Epithelial cell of prostate (primary cell): ENCODE measurements around the gene R3HDM4.
A peak's percentile ranks its signal among the peaks of the same experiment; 100 is the strongest.
"Not testable (repeated sequence)": the region's sequence is repeated elsewhere in the genome, so short reads cannot be mapped to it uniquely, and the experiment has no call there.

Source experiments
- DNase-seq: peaks from one replicate; pipeline ENCODE4 v3.0.0-alpha.2; 2011; ENCODE audit warnings: low read depth, low spot score
- H3K27ac ChIP-seq: fragments of 450-650 bp; 2 replicates; pipeline ENCODE4 v1.5.1; 2017; ENCODE audit warnings: mild to moderate bottlenecking

R3HDM4 gene

DNA sequence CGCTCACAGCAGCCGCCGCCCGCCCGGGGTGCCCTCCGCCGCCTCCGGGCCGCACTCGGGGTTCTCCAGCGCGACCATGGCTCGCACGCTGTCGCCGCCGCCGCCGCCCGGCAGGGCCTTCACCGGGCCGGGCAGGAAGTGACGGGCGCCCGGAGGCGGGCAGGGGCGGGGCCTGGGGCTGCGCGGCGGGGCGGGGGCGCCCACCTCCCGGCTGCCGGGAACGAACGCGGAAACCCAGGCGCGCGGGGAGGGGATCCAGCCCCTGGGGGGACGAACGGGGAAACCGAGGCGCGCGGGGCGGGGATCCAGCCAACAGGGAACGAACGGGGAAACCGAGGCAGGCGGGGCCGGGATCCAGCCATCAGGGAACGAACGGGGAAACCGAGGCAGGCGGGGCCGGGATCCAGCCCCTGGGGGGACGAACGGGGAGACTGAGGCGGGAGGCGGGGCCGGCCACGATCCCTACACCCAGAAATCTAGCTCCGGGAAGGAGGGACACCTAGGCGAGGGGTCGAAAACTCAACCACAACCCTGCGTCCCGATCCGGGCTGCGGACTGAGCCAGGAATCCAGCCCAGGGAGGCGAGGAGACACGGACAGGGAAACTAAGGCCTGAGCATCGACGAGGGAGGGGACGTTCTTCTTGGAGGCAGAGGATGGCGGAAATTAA lies at the start of gene R3HDM4:
TSS of gene R3HDM4 (minus strand) at position 140 of the 669 bp plus-strand sequence. CDS start at position 78, 62 bp downstream.
- no peak for DNase-seq
- peak within 1 kb of the TSS; percentile 79 for H3K27ac ChIP-seq

DNA sequence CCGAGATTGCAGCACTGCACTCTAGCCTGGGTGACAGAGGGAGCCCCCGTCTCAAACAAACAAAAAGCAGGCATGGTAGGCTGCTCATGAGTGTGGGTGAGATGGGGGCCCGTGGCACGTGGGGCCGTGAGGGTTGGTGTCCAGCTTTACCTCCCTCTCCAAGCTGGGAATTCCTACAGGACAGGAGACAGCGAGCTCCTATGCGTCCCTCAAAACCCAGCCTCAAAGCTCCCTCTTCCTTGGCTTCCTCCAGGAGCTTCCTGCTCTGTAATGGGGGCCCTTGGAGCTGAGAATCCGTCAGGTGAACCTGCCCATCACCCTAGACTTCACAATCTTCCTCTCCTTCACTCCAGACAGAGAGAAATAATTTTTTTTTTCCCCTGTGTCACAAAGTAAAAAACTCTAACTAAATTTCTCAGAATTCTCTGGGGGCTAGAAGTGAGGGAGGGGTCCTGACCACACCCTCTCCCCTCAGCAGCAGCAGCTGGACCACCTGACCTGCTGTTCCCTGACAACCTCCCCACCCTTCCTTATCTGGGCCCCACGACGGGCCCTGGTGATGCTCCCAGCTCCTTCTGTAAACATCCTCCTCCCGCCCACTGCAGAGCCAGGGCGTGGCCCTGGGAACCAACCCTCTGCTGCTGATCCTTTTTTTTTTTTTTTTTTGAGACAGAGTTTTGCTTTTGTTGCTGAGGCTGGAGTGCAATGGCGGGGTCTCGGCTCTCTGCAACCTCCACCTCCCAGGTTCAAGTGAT lies 49.0 kb upstream of the R3HDM4 start:
- DNase-seq: no peak
- H3K27ac ChIP-seq: no peak overlapping the region

DNA sequence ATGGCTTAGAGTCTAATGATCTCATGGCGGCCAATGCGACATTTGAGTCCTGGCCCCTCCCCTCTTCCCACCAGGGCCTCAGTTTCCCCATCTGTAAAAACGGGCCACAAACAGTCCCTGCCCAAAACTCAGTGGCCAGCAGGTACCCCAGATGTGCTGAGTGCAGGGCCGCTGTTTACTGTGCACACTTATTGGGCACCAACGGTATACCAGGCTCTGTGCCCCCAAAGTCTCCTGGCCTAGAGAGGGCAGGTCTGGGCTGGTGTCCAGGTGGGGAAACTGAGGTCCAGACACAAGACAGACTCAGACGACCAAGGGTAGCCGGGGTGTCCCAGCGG lies 47.6 kb upstream of the R3HDM4 start:
- DNase-seq: no peak
- no peak overlapping the region for H3K27ac ChIP-seq

- no peak overlapping the region for H3K27ac ChIP-seq
Measured at GRCh38 chr19:960020-960419, 47.0 kb upstream of the R3HDM4 start.

DNA sequence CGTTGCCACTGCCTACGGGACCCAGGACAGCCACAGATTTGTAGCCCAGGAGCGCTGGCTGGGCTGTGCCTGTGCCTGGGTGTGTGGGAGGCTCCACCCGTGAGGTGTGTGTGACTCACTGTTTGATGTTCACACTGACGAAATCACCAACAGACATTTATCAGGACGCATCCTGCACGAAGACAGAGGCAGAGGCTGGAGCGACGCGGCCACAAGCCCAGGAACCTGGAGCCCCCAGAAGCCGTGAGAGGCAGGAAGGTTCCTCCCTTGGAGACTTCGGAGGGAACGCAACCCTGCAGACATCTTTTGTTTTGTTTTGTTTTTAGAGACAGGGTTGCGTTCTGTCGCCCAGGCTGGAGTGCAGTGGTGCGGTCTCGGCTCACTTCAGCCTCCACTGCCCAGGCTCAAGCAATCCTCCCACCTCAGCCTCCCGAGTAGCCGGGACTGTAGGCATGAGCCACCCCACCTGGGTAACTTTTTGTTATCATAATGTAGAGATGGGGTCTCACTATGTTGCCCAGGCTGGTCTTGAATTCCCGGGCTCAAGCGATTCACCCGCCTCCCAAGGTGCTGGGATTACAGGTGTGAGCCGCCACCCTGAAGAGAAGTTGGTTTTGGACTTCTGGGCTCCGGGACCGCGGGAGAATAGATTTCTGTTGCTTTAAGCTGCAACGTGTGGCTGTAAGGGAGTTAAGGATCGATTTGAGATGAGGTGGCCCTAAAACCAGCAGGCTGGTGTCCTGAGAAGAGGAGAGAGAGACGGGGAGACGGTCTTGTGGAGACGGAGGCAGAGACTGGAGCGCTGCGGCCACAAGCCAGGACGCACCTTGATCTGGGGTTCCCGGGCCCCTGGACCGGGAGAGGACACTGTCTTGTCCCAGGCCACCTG lies 46.2 kb upstream of the R3HDM4 start:
- H3K27ac ChIP-seq: no peak overlapping the region
- DNase-seq: no peak

More at GRCh38 chr19:960020-960419, 47.0 kb upstream of the R3HDM4 start:
- DNase-seq: no peak

- H3K27ac ChIP-seq, DNase-seq: not testable (repeated sequence)
Measured at GRCh38 chr19:957578-957977, 44.6 kb upstream of the R3HDM4 start.

GRCh38 chr19:956766-957440 lies 43.9 kb upstream of the R3HDM4 start:
- H3K27ac ChIP-seq: no peak overlapping the region
- no peak for DNase-seq

DNA sequence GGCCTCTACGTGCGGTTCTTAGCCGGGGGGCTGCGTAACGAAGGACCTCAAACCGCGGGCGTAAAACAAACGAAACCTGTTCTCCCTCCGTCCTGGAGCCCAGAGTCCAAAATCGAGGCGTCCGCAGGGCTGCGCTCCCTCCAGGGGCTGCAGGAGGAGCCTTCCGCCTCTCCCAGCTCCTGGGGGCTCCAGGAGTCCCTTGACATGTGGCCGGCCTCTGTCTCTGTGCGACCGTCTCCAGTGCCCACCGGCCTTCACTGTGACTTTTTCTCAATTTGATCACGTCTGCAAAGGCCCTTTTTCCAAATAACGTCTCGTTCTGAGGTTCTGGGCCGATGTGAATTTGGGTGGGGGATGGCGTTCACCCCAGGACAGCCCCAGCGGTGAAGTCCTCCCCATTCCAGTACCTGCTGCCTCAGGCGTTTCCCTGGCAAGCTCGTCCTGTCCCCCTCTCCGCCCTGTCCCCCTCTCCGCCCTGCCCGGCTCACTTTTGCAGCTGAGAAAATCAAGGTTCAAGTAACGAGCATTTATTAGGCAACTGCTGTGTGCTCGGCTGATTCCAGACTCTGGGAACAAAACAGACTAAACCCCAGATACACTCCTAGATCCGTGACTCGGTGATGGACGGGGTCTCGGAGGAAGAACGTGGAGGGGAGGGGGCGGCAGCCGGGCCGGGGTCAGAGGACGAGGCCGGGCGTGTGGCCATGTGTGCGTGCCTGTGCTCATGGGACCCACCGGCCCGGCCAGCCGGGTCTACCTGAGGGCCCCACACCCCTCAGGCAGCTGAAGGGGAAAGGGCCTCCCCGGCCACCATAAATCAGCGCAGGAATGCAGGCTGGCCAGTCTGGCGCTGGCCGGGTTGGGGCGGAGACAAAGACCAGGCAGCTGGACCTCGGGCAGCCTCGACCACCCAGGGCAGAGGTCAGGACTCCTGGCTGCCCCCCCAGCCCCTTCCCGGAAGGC lies 43.1 kb upstream of the R3HDM4 start:
- H3K27ac ChIP-seq: no peak overlapping the region
- no peak for DNase-seq

DNA sequence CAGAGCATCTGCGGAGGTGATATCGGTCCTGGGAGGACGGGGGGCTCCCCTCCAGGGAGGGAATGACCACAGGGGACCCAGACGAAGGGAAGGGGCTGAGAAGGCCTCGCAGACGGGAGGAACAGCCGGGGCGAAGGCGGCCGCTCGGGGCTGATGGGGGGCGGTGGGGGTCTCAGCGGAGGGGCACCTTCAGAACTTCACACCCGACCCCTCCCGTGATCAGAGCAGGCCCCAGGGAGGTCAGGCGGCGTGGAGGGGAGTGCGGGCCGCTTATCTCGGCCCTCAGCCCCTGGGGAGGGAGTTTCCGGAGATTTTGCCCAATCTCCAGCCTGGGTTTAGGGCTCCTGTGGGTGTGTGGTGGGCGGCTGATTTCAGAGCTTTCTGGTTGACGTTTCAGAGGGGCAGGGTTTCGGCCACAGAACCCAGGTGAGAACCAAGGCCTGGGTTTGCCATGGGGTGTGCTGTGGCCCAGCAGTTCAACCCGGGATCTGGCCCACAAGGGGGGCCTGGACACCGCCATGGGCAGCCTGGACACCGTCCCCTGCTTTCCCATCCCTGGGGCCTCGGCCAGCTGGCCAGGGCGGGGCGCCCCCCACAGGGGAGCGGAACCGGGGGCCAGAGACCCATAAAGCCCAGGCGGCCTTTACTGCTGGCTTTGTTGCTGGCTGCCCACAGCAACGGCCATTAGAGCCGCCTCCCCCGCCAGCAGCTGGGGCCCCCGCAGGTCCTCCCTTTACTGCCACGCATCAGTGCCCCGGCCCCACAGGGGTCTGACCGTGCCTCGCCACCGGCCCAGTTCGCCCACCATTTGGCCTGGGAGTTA lies 41.9 kb upstream of the R3HDM4 start:
- no peak overlapping the region for H3K27ac ChIP-seq
- no peak for DNase-seq

- no peak overlapping the region for H3K27ac ChIP-seq
- DNase-seq: no peak
Measured at GRCh38 chr19:954272-954671, 41.3 kb upstream of the R3HDM4 start.

DNA sequence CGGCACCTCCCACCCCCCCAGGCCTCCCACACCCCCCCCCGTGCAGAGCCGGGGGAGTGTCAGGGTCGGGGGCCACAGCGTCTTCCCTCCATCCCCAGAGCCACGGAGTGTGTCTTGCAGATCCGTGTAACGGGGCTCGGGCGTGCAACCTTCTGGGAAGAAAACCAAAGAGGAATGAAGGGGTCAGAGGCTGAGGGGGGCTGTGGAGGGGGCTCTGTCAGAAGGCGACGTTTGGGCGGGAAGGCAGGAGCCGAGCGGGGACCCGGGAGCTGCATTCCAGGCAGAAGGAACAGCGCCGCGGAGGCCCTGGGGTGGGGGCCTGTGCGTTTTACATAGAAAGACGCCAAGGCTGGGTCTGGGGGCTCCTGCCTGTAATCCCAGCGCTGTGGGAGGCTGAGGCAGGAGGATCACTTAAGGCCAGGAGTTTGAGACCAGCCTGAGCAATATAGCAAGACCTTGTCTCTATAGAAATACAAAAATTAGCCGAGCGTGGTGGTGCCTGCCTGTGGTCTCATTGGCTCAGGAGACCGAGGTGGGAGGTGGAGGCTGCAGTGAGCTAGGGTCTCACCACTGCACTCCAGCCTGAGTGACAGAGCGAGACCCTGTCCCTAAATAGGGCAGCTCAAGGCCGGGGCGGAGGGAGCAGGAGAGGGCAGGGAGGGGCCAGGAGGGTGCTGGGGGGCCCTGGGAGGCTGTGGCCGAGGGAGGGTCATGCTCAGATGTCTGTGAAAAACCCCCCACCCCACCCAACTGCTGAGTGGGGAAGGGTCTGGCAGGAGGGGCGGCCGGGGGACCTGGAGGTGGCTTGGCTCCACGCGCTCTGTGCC lies 40.6 kb upstream of the R3HDM4 start:
- no peak overlapping the region for H3K27ac ChIP-seq
- no peak for DNase-seq

GRCh38 chr19:952680-953444 lies 39.8 kb upstream of the R3HDM4 start:
- H3K27ac ChIP-seq: no peak overlapping the region
- DNase-seq: no peak

DNA sequence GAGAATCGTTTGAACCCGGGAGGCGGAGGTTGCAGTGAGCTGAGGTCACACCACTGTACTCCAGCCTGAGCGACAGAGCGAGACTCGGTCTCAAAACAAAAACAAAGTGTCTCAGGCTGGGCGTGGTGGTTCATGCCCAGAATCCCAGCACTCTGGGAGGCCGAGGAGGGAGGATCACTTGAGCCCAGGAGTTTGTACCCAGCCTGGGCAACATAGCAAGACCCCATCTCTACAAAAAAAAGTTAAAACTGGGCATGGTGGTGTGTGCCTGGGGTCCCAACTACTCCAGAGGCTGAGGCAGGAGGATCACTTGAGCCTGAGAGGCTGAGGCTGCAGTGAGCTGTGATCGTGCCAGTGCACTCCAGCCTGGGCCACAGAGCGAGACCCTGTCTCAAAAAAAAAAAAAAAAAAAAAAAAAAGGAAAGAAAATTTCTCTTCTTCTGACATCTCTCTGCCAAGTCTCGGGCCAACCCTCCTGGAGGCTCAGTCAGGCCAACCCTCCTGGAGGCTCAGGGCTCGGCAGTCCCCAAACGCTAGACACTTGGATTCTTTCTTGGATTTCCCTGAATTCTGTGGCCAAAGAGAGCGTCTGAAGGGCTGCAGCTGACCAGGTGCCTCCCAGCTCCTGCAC lies 39.1 kb upstream of the R3HDM4 start:
- no peak for DNase-seq
- H3K27ac ChIP-seq: no peak overlapping the region

- DNase-seq: no peak
- H3K27ac ChIP-seq: no peak overlapping the region
Measured at GRCh38 chr19:950352-951066, 37.5 kb upstream of the R3HDM4 start.

GRCh38 chr19:948842-949496 lies 36.0 kb upstream of the R3HDM4 start:
- H3K27ac ChIP-seq: no peak overlapping the region
- no peak for DNase-seq
